Subcutaneous adipose tissue (tissue), 4 donors: ENCODE data around the gene NPM1. TPM values are rescaled to one million over a fixed set of nuclear protein-coding genes. Genes with fewer than 3 reads are reported as not detected.

Experiments used
- total RNA-seq, 4 donors: library from RNA; depleted of rRNA; stranded (reverse); fragments of >200 nt; gene quantifications; one replicate each; pipeline ENCODE4 v1.1.0, GENCODE V29; 2016
- TF ChIP-seq, protein P1 (sequence below): fragments of 450-650 bp; IDR thresholded peaks from one replicate; pipeline ENCODE4 v1.5.1; 2016; ENCODE audit warnings: low read depth, mild to moderate bottlenecking, control low read depth, antibody characterized with exemption, moderate library complexity

Gene NPM1
- total RNA-seq, 4 donors from 2014 or later: 421 to 628 (median 493) TPM

DNA sequence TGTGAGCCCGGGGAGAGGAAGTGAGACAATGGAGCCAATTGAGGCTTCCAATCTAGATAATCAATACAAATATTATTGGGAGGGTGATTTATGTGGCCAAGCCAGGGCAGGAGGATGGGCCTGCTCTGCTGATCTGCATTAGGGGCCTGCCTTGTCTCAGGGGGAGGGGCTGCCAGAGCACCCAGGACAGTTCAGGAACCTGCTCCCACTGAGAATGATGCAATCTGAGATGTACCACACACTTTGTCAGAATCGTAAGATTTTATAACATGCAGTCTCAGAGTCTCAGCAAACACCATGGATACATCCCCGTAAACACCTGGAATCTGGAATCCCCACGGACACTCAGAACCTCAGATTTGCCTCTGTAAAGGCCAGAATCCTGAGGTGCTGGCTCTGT, 51.1 kb downstream of the NPM1 start:
- TF ChIP-seq, protein P1, sequence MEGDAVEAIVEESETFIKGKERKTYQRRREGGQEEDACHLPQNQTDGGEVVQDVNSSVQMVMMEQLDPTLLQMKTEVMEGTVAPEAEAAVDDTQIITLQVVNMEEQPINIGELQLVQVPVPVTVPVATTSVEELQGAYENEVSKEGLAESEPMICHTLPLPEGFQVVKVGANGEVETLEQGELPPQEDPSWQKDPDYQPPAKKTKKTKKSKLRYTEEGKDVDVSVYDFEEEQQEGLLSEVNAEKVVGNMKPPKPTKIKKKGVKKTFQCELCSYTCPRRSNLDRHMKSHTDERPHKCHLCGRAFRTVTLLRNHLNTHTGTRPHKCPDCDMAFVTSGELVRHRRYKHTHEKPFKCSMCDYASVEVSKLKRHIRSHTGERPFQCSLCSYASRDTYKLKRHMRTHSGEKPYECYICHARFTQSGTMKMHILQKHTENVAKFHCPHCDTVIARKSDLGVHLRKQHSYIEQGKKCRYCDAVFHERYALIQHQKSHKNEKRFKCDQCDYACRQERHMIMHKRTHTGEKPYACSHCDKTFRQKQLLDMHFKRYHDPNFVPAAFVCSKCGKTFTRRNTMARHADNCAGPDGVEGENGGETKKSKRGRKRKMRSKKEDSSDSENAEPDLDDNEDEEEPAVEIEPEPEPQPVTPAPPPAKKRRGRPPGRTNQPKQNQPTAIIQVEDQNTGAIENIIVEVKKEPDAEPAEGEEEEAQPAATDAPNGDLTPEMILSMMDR: no peak

GRCh38 chr5:171441246-171441791, 53.7 kb downstream of the NPM1 start:
- TF ChIP-seq, protein P1: no peak

- TF ChIP-seq, protein P1: no peak
Measured at GRCh38 chr5:171442287-171443042, 54.8 kb downstream of the NPM1 start.

DNA sequence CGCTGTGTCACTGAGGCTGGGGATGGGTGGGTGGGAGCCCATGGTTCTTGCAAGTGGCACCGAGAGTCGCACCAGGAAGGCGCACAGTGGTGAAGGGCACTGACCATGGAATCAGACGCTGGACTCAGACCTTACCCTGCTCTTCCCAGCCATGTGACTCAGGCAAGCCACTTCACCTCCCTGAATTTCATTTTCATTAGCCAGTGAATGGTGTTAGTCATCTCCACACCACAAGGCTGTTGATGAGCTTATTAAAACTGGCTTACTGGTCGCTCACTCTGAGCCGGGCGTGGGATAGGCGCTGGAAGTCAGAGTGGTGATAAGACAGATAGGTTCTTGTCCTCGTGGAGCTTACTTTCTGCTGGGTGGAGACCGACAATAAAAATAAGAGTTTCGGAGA, 56.9 kb downstream of the NPM1 start:
- TF ChIP-seq, protein P1: no peak

GRCh38 chr5:171445644-171446516, 58.2 kb downstream of the NPM1 start:
- TF ChIP-seq, protein P1: no peak

DNA sequence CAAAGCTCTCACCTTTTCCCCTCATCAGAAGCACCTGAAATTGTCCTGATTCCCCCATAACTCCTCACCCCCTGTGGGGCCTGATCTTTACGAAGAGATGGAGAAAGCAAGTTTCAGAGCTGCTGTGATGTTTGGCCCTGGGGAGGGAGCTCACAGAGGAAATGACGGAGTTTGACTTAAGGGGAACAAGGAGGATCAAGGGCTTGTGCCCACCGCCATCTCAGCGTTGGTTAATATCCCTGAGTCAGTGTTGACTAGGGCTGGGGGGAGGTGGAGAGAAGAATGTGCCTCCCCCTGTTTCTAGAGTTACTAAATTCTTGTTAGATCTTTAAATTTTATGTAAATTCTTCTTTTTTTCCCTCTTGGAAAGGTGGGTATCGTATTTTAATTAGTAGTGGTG, 59.6 kb downstream of the NPM1 start:
- TF ChIP-seq, protein P1: no peak

DNA sequence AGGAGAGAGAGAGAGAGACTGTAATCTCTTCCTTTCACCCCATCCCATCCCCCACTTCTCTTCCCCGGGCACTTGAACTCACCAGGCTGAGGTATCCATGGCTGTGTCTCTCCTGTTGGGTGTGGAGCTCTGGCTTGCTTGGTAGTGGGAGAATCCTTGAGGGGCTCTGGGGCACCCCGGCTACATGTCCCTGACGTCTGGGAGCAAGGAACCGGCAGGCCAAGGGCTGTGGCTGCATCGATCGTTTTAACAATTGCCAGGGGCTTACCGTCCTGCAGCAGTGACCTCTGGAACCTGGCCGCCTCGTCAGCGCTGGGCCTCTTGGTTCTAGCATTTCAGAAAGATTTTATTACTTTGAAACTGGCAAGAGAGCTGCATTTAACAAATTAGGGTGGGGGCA, 61.8 kb downstream of the NPM1 start:
- TF ChIP-seq, protein P1: no peak
